Measurements from ENCODE around the gene LEFTY1.
A peak's percentile ranks its signal among the peaks of the same experiment; 100 is the strongest.

The LEFTY1 gene

DNA sequence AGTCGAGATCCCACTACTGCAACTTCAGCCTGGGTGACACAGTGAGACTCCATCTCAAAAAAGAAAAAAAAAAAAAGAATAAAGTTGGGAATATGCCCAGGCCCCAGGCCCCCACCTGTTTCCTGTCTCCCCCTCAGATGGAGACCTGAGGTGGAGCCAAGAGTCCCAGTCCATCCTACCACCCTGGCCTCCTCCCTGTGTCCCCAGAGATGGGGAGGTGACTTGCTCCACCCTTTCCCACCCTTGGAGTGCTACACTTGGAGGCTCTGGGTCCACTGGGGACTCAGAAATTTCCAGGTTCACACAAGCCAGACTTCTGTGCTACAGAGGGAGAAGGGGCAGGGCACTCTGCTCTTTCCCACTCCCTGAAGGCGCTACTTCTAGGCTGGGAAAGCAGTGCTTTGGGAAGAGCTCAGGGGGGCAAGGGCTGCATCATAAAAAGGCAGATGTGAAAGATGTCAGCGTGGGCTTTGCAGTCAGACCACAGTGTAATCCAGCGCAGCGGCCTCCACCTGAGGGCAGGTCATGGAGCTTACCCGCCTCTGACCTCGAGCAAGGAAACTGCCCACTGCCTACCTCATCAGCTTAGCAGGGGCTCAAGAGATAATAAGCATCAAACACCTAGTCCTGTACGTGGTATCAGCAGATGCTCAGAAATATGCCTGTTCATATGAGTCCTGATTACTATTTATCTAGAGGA lies 20.2 kb downstream of the LEFTY1 start:
- DNase-seq = peak; percentile 59

DNA sequence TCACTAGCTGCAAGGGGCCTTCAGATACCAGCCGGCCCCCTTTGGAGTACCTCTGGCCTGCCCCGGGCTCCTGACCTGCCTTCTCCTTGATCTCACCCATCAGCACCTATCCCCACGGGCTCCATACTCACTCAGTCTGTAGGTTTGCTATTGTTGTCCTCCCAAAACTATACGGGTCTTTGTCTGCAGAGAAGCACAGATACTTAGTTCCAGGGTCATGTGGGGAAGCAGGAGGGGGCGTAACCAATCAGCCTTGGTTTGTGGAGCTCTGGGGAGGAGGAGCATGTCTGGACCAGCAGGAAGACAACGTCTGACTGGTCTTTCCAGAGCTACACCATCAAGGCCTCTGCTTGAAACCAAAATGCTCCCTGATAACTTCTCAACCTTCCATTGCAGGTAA lies 22.0 kb downstream of the LEFTY1 start:
- DNase-seq = no peak

DNA sequence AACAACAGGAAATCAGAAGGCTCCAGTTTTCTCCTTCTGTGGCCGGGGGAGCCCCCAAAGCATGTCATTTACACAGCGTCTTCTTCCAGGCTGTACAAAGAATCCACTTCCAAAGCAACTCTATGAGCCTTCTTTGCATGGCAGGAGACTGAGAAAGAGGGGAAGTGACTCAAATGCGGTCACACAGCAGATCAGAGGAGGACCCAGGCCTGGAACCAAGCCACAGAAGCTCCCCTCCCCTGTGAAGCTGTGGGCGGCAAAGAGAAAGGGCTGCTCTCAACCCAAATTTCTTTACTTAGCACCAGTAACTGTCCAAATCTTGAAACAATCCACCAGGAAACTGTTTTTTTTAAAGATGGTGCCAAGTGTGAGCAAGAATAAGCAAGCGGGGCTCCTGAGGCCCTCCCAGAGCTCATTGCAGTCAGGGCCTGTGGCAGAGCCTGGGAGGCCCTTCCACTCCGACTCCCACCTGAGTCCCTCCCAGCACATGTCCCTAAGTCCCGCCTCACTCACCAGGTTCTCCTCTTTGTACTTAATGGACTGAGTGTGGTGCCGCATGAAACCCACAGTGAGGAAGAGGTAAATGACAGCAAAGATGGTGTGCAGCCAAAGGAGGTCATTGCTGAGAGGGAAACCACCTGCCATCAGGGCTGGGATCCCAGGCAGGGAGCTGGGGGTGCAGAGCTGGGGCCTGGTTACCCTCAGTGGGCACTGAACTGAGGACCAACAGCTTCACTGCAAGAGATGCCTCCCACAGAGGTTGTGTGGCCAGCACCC lies 22.7 kb downstream of the LEFTY1 start:
- DNase-seq = no peak

DNA sequence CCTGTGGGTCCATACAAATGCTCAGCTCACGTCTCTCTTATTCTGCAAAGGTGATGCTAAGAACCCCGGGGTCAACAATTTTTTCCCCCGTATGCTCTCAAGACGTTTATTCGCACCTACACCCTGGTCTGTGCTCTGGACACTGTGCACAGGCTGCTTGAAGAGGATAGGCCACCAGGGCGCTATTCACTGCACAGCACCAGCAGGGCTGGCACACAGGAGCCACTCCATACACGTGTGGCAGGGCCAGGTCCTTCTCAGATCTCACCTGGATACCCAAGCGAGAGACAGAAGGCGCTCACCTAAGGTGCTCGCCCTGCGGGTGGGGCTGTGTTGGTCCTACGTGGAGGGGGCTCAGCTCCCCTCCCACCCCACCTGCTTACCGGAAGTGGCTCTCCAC lies 23.4 kb downstream of the LEFTY1 start:
- no peak for DNase-seq

DNA sequence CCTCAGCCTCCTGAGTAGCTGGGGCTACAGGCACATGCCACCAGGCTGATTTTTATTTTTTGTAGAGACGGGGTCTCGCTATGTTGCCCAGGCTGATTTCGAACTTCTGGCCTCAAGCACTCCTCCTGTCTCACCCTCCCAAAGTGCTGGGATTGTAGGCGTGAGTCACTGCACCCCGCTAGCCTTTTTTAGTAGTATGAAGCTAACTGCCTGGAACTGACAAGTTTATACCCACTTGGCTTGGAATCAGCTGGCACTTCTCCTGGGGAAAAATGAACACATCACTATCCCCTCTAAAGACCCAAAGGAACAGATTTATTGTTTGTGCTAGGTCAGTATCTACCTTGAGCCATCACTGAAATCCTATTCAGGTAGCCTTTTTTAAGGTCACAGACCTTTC lies 25.8 kb downstream of the LEFTY1 start:
- no peak for DNase-seq

DNA sequence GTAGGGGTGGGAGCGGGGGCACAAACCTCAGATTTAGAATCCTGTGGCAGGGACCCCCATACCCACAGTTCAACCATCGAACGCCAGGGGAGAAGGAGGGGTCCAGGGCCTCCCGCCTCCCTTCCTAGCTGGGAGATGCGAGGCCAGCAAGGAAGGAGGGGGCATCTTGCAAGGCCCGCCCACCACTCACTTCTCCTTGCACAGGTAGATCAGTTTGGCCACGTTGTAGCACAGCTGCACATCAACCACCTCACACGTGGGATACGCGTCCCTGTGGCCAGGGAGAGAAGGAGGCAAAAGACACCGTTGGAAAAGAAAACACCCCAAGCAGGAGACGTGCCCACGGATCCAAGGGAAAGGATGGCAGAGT lies 26.4 kb downstream of the LEFTY1 start:
- no peak for DNase-seq

DNA sequence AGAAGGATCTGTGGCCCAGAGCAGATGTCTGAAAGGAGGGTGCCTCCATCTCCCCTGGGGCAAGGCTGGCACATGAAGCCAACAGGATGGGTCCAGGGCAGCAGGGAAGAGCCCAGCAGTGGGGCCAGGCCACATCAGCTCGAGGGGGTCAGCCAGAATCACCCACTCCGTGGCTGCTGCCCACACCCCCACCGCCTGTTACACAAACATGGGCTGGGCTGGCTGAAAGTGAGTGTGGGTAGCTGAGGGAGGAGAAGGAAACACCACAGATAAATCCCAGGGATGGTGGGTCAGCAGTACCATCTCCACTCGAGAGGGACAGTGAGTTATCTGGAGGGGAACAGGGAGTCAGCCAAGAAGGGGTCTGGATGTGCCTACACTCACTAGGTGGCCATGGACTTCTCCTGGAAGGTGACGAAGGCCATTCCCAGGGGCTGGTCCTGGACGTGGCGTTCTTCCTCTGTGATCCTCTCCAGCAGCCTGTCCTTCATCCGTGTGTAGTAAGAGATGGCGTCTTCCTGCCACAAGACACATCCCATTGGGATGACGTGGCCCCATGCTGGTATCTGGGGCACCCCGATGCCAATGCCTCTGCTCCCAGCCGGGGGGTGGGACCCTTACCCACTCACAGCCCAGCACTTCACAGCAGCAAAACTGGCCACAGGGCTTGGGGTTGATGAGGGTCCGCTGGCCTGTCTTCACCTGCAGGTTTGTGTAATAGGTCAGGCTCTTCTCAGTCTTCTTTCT lies 26.9 kb downstream of the LEFTY1 start:
- no peak for DNase-seq

DNA sequence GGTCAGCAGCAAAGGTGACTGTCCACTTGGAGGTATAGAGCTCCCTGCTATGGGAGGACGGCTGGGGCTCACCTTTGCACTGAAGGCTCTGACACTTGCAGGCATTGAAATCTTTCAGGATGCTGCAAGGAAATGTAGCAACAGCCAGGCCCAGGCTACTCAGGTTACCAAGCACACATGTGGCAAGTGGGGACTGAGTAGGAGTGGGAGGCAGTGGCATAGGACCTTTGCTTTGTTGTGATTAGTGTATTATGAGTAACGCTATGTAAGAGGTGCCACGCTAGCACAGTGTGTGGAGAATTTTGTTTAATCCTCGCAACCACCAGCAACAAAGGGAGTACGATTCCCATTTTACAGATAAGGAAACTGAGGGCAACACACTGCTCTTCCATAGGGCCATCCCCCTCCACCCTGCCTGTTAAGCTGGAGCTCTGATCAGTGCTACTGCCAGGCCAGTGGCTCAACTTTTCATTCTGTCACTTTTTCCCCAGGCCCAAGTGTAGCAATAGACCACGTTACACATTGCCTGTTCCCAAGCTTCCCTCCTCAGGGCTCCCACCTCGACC lies 28.0 kb downstream of the LEFTY1 start:
- no peak for DNase-seq

DNA sequence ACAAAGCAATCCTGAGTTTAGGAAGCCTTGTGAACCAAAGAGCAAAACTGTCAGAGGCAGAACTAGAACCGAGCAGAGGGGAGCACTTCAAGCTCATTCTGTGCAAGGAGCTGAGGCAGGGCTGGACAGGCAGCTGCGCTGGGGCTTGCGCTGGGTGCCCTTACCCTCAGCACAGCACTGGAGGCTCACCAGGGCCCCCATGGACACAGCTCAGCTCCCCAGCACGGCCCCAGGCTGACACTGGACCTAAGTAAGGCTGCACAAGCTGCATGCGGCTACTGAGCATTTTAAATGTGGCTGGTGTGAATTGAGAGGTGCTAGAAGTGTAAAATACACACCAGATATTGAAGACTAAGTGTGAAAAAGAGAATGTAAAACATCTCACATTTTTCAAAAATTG lies 28.8 kb downstream of the LEFTY1 start:
- DNase-seq = no peak

DNA sequence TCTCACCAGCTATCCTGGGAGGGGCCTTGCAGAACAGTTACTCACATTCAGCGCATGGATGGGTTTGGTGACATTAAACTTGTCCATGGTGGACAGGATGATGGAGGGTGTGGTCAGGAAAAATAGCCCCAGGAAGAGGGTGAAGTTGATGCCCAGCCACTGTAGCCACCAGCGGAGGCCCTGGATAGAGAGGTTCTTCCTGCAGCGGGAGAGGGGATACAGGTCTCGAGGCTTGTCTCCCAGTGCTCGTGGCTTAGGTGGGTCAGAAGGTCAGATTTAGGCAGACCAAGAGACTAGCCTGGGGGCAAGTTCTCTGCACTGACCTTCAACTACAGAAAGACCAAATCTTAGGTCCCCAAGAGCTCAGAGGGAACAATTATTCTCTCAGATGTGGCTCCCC lies 29.8 kb downstream of the LEFTY1 start:
- DNase-seq = no peak

DNA sequence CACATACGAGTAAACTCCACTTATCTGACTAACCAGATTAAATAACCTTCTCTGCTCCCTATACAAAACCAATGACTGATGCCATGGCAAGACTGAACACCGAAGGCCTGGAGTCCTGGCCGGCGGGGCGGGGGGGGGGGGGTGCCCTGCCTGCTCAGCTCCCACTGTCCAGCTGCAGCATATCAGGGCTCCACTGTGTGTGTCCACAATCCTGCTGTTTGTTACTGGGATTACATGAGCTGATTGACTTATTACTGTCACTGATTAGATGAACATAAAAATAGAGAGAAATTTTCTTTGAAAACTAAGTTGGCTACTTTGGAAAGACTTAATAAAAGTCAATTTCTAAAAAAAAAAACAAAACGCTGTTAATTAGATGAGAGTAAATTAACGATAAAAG lies 31.7 kb downstream of the LEFTY1 start:
- peak; percentile 54 for DNase-seq

DNA sequence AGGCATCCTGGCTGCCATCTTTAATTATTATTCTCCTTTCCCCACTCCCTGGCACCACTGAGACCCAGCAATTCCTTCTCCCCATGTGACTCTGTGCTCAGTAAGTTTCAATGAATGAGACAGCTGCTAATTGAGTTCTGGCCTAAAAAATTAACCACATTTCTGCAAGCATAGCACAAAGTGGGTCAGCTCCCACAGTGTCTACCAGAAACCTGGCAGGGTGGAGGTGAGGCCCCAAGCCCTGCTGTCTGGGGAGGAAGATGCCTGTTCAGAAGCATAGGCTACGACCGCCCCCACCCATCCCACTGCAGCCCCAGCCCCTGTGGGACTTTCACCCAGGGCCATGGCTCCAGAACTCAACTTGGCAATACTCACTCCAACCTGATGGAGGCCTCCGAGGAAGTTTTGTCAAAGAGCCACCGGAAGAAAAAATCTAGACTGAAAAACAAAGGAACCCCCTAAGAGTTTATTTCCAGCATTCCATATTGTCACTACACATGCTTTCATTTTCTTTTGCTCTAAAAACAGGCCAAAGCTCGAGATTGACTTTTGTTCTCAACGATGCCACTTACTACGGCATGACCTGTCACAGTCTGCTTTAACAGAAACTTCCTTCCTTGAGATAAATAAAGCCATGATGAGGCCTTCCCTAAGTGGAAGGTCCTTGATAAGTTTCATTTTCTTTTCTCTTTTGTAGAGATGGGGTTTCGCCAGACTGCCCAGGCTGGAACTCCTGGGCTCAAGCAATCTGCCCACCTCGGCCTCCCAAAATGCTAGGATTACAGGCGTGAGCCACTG lies 33.2 kb downstream of the LEFTY1 start:
- DNase-seq = no peak

DNA sequence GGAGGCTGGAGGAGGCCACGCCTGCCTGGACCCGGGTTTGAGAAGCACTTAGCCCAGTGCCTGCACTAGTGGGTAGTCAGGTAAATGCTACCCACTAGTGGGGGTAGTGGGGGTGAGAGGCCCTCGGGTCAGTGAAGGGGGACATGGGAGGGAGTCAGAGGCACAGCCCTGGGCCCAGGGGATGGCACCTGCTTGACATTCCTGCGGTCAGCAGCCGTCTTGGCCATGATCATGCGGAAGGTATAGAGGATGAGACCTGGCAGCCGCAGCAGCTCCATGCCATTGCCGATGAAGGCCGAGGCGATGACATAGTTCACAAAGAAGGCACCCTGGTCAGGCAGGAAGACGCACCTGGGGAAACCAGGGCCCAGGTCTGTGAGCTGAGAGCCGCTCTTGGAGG lies 35.5 kb downstream of the LEFTY1 start:
- no peak for DNase-seq

DNA sequence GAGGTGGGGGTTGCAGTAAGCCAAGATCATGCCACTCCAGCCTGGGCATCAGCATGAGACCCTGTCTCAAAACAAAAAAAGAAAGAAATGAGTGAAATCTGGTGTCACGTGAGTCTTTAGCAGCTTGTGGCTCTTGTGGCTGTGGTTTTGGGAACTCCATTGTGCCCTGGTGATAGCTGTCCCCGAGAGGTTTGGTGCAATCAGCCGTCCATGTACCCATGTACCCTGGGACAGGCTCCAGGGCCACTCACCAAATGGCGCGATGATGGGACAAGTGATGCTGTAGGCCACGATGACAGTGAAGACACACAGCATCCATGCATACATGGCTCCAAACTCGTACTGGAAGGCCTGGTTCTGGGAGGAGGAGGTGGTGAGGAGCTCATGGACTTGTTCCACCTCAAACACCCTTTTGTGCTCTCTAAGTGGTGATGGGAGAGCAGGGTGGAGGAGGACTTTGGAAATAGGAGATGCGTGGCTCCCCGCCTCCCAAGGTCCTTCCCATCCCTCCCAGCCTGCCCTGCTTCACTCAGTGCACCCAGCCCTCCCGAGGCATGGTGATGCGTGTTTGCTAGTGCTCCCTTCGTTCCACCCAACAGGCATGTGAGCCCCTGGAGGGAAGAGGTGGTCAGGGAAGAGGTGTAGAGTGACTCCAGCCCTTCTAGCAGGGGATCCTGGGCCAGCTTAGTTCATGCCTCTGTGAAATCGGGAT lies 36.4 kb downstream of the LEFTY1 start:
- no peak for DNase-seq

DNA sequence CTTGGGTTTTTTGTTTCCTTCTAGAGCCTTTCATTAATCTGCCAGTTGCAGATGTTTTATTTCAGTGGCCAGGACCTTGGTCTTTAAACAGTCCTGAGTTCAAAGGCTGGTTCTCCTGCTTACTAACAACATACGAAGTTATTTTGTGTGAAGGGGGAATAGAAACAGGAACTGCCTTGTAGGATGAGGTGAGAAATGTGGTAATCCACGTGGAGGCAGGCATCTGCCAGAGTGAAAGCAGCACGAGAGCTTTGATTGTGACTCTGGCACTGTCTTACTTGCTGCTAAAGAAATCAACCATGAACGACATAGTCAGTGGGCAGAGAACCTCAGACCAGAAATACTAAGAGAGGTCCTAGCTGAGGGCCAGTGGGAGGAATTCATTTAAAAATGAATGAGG lies 37.1 kb downstream of the LEFTY1 start:
- no peak for DNase-seq

DNA sequence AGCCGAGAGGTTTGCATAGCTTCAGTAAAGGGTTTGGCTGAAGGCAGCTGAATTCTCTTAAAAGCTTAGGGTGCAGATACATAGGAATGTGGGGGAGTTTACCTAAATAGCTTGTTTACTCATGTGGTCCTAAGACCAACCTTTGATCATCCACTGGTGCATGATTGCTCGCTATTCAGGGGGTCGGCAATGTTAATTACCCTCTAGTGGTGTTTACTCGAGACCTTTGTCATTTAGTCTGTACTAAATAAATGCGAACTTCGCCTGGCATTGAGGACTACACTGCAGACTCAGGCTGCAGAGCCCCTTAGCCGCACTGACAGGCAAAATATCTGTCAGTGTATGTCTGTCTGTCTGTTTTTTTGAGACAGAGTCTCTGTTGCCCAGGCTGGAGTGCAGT lies 38.6 kb downstream of the LEFTY1 start:
- no peak for DNase-seq

DNA sequence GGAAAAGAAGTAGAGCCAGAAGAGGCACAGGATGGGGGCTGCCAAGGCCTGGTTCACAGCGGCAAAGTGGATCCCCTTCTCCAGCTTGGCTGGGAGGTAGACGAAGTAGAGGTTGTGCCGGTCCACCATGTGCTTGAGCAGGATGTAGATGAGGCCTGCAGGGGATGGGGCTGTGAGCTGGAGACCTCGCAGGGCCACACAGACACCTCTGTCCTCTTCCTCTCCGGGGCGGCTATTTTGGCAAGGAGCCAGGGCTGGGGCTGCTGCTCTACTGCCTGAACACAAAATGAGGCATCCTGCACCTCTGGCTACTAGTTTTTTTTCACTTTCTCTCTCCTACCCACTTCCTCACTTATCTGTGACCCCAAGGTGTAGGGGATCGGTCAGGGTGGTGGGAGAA lies 39.0 kb downstream of the LEFTY1 start:
- peak; percentile 25 for DNase-seq

DNA sequence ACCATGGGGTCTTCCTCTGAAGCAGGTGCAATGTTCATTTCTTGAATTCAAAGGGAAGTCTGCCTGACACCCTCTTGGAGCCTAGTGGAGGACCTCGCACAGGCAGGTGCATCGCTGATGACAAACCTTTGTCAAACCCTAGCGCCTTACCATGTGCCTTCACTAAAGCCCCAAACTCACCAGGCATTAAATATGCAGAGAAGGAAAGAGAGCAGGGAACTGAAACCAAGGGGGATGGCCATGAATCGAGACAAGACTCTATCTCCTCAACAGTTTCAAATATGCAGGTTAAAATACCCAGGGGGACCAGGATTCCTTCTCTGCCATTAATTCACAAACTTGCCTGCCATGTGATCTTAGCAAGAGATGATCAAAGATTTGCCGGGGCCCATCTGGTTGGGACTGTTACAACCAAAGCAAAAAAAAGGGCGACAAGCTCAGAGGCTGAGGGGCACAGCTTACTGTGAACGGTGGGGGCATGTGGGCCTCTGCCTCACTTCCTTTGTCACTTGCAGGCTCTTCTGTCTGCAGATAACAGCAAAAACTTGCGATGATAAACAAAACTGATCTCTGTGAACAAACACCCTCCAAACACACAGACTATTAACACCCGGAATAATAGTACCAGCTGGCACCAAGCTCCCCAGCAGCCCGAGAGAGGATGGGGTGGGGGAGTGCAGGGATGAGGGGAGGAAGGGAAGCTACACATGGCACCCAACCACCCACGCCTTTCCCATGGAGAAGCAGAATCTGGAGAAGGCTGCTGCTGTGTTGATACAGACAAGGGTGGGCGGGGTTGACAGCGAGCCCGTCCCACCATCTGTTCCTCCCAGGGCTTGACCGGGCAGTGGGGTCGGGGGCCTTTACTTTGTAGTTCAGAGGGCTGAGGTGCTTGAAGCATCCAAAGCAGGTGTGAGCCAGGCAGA lies 40.7 kb downstream of the LEFTY1 start:
- peak; percentile 94 for DNase-seq

DNA sequence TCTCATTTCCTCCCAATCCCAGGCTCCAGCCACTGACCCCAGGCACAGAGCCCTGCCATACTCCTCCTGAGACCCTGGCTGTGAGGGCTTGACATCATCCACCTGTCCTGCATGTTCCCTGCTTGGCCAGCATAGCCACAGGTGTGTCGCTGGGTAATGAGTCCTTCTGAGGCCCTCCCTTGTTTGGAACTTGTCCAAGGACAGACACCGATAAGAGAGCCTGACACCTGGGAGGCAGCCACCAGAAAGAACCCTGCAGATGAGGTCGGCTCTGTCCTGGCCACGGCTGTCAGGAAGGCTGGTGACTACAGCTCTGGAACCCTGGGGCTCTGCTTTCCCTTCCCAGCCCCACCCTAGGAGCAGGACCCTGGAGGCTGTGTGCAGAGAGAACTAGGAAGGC lies 41.3 kb downstream of the LEFTY1 start:
- no peak for DNase-seq

DNA sequence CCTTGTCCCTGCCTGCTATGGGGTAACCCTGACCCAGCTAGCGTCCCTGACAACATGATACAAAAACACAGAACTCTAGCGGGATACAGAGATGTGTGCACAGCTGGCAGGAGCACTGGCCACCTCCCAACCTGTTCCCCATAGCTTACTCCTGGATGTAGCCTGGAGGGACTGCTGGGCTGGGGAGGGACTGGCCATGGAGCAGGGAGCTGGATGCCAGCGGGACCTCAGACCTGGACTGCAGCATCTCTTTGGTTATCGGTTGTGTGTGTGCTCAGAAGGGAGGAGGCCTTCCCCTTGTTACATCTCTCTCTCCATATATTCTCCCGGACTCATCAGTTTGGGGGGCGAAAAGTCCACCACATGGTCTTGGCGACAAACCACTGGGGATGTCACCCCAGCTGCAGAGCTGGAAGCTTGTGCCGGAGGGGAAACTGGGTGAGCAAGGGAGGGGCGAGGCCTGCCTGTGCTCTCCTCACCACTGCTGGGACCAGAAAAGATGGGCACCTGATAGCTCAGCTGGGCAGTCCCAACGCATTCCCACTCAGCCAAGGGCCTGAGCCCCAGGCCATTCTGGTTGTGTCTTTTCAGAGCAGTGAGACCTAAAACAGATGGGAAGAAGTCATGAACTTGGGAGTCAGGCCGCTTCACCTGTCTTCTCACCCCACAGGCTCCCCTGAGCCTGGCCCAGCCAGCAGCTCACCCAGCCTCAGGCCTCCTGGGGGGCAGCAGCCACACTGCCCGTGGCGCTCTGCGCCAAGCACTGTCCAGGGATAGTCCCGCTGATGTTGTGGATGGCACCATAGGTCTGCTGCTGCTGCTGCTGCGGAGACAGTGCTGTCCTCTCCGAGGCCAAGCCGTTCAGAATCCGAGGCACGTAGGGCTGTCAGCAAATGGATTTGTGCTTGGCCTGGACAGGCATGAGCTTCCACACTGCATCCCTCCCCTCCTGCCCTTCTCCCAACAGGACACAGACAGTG lies 42.3 kb downstream of the LEFTY1 start:
- no peak for DNase-seq

All from NCI-H82 (cell line).